SU-DHL-6 (cell line): ENCODE results near the gene KCNA10.

ENCODE experiments used
- H2AFZ ChIP-seq: fragments of 200-600 bp; sonication (generic); 2 replicates; pipeline ENCODE4 v1.6.1; 2014; ENCODE audit warnings: low read depth, mild to moderate bottlenecking, moderate library complexity, mixed read lengths, antibody characterized with exemption, low read length; ENCODE audit not compliant: severe bottlenecking
- H3F3A ChIP-seq: fragments of 200-600 bp; shearing (Covaris generic); 2 replicates; pipeline ENCODE4 v1.6.0; 2016; ENCODE audit warnings: antibody characterized with exemption, mild to moderate bottlenecking; ENCODE audit not compliant: insufficient read depth
- H3K27ac ChIP-seq: fragments of 200-600 bp; sonication (generic); 2 replicates; pipeline ENCODE4 v1.5.1; 2016; ENCODE audit warnings: low read depth, mild to moderate bottlenecking, low read length, moderate library complexity, mixed read lengths
- H3K27me3 ChIP-seq: fragments of 200-600 bp; sonication (generic), shearing (Covaris generic); 2 replicates; pipeline ENCODE4 v1.6.0; 2014; ENCODE audit warnings: mild to moderate bottlenecking, low read length
- H3K36me3 ChIP-seq: fragments of 200-600 bp; sonication (generic); 2 replicates; pipeline ENCODE4 v1.6.1; 2014; ENCODE audit warnings: mild to moderate bottlenecking, low read length, mixed read lengths
- H3K4me2 ChIP-seq: fragments of 300-600, 200-600 bp; shearing (Covaris generic), sonication (generic); 2 replicates; pipeline ENCODE4 v1.6.0; 2014; ENCODE audit warnings: low read length, low read depth, mild to moderate bottlenecking; ENCODE audit not compliant: poor library complexity, severe bottlenecking
- H3K4me3 ChIP-seq: fragments of 200-600 bp; sonication (generic); 2 replicates; pipeline ENCODE4 v1.5.1; 2014; ENCODE audit warnings: antibody characterized with exemption, low read length, mild to moderate bottlenecking, mixed read lengths; ENCODE audit not compliant: insufficient read depth, poor library complexity, severe bottlenecking
- H3K79me2 ChIP-seq: fragments of 200-600 bp; sonication (generic); 2 replicates; pipeline ENCODE4 v1.6.1; 2014; ENCODE audit warnings: mild to moderate bottlenecking, low read length, moderate library complexity; ENCODE audit not compliant: insufficient read depth
- H3K9ac ChIP-seq: fragments of 200-600 bp; sonication (generic); 2 replicates; pipeline ENCODE4 v1.7.0; 2014; ENCODE audit warnings: mild to moderate bottlenecking, low read length
- H3K9me2 ChIP-seq: fragments of 200-600 bp; sonication (generic); replicated peaks from 2 replicates; pipeline ENCODE4 v1.6.1; 2014; ENCODE audit warnings: low read length; ENCODE audit not compliant: insufficient read depth
- H3K9me3 ChIP-seq: fragments of 200-600 bp; sonication (generic); 2 replicates; pipeline ENCODE4 v1.6.1; 2014; ENCODE audit warnings: low read length, mixed read lengths; ENCODE audit not compliant: insufficient read depth
- H4K20me1 ChIP-seq: fragments of 200-600 bp; sonication (generic); 2 replicates; pipeline ENCODE4 v1.6.1; 2014; ENCODE audit warnings: low read depth, mild to moderate bottlenecking, antibody characterized with exemption, low read length, moderate library complexity, mixed read lengths
- CTCF ChIP-seq: fragments of 200-600 bp; sonication (generic); IDR thresholded peaks from one replicate; pipeline ENCODE4 v1.5.1; 2017; ENCODE audit warnings: antibody characterized with exemption, mild to moderate bottlenecking, low read length, moderate library complexity; ENCODE audit not compliant: insufficient read depth, poor library complexity, severe bottlenecking
- EZH2phosphoT487 ChIP-seq: fragments of 200-600 bp; sonication (generic), shearing (Covaris generic); conservative IDR thresholded peaks from 2 replicates; pipeline ENCODE4 v1.6.1; 2018; ENCODE audit warnings: mild to moderate bottlenecking, antibody characterized with exemption, low read length, moderate library complexity, mixed read lengths

The KCNA10 gene

GRCh38 chr1:110522560-110522959, 3.6 kb upstream of the KCNA10 start:
- Histone ChIP-seq H3K9ac (no peak overlapping the region), H3K79me2 (no peaks in the 10 kb centered on the region), H4K20me1 (no peaks in the 10 kb centered on the region), H3K27me3 (no peaks in the 10 kb centered on the region), H3K4me3 (no peak overlapping the region), H3K27ac (no peak overlapping the region), H3K4me2 (no peak overlapping the region), H3K9me3 (no peaks in the 10 kb centered on the region), H3F3A (no peaks in the 10 kb centered on the region), H3K36me3 (no peaks in the 10 kb centered on the region), H3K9me2 (no peaks in the 10 kb centered on the region), H2AFZ (no peak overlapping the region)
- TF ChIP-seq CTCF (no peak), EZH2phosphoT487 (no peak)

GRCh38 chr1:110520827-110521226, 1.9 kb upstream of the KCNA10 start:
- Histone ChIP-seq H3K27me3 (no peaks in the 10 kb centered on the region), H3F3A (no peaks in the 10 kb centered on the region), H3K4me2 (no peak overlapping the region), H3K27ac (no peak overlapping the region), H2AFZ (no peak overlapping the region), H3K79me2 (no peaks in the 10 kb centered on the region), H3K36me3 (no peaks in the 10 kb centered on the region), H3K9me3 (no peaks in the 10 kb centered on the region), H4K20me1 (no peaks in the 10 kb centered on the region), H3K9me2 (no peaks in the 10 kb centered on the region), H3K4me3 (no peak overlapping the region), H3K9ac (no peak overlapping the region)
- TF ChIP-seq CTCF, result no peak
- no peak for TF ChIP-seq EZH2phosphoT487

GRCh38 chr1:110515891-110516290, 3.1 kb downstream of the KCNA10 start:
- no peak overlapping the region for H3K4me3 ChIP-seq
- H3K9me2 ChIP-seq, result no peaks in the 10 kb centered on the region
- no peak overlapping the region for H3K27ac ChIP-seq
- no peak overlapping the region for H3K4me2 ChIP-seq
- H3K27me3 ChIP-seq, result no peaks in the 10 kb centered on the region
- H3K36me3 ChIP-seq, result no peaks in the 10 kb centered on the region
- no peaks in the 10 kb centered on the region for H3K9me3 ChIP-seq
- no peak overlapping the region for H3K9ac ChIP-seq
- no peaks in the 10 kb centered on the region for H3F3A ChIP-seq
- no peaks in the 10 kb centered on the region for H3K79me2 ChIP-seq
- H4K20me1 ChIP-seq, result no peaks in the 10 kb centered on the region; the same call in 1 of the 2 replicates
- no peak overlapping the region for H2AFZ ChIP-seq
- TF ChIP-seq CTCF (no peak), EZH2phosphoT487 (no peak)
